GM18907 (cell line): Measurements from ENCODE around the gene RNF20.
A peak's percentile ranks its signal among the peaks of the same experiment; 100 is the strongest.
"Not testable (repeated sequence)": the region's sequence is repeated elsewhere in the genome, so short reads cannot be mapped to it uniquely, and the experiment has no call there.

Experiments
- ATAC-seq: cut with Tn5 transposase; IDR thresholded peaks from one replicate; pipeline ENCODE4 v1.9.1; 2021; ENCODE audit warnings: mild to moderate bottlenecking, moderate library complexity; ENCODE audit not compliant: unreplicated experiment

The RNF20 gene, protein sequence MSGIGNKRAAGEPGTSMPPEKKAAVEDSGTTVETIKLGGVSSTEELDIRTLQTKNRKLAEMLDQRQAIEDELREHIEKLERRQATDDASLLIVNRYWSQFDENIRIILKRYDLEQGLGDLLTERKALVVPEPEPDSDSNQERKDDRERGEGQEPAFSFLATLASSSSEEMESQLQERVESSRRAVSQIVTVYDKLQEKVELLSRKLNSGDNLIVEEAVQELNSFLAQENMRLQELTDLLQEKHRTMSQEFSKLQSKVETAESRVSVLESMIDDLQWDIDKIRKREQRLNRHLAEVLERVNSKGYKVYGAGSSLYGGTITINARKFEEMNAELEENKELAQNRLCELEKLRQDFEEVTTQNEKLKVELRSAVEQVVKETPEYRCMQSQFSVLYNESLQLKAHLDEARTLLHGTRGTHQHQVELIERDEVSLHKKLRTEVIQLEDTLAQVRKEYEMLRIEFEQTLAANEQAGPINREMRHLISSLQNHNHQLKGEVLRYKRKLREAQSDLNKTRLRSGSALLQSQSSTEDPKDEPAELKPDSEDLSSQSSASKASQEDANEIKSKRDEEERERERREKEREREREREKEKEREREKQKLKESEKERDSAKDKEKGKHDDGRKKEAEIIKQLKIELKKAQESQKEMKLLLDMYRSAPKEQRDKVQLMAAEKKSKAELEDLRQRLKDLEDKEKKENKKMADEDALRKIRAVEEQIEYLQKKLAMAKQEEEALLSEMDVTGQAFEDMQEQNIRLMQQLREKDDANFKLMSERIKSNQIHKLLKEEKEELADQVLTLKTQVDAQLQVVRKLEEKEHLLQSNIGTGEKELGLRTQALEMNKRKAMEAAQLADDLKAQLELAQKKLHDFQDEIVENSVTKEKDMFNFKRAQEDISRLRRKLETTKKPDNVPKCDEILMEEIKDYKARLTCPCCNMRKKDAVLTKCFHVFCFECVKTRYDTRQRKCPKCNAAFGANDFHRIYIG

DNA sequence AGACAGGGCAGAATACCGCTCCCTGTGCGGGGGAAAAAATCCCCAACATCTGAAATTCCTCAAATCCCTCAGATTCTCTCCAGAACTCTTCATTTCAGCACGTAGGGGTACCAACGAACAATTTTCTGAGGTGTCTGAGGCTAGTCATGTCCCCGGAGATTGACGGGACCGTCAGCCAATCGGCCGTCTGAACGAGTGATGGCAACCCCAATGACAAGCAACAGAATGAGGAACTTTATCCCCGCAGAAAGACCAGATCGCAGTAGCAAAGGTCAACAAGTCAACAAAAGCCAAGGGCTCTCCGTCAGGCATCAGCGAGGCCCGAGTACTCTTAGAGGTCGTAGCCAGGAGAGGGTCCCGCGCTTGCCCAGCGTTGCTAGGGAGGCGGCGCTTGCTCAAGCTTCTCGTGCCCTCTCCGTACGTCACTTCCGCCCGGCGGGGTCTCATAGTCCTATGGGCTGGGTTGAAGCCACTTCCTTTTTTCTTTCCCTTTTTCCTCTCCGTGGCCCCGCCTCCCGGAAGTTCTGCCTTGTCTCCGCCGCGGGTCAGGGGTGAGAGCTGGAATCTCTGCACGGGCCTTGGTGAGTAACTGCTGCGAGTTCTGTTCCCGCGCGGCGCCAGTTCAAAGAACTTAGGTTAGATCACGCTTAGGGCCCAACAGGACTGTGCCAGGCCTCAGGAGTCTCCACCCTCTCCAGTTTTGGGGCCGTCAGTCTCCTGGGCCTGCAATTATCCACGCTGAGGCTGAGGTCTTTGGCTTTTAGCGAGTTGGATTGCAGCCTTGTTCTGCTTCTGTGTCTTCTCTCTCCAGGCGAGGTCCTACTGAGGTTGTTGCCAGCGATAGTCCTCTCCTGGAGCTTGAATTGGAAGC is at the start of gene RNF20:
Gene RNF20, plus strand, starts transcription at position 520 of the 871 bp plus-strand sequence. CDS start 1,571 bp downstream, outside the sequence.
- peak; percentile 99 for ATAC-seq

DNA sequence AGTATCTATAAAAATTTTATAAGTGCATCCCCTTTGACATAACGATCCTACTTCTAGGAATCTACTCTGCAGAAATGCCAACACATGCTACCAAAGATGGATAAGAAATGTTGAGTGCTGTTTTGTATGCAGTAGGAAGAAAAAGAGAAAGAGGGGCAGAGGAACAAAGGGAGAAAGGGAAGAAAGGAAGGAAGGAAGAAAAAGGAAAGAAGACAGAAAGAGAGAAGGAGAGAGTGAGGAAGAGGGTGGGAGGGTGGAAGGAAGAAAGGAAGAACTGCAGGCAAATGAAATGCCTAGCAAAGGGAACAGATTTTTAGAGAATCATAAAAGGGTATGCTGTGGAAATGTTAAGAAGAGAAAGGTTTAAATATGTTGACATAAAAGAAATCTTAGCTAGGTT is 49.6 kb upstream of the RNF20 start:
- ATAC-seq, result no peak

DNA sequence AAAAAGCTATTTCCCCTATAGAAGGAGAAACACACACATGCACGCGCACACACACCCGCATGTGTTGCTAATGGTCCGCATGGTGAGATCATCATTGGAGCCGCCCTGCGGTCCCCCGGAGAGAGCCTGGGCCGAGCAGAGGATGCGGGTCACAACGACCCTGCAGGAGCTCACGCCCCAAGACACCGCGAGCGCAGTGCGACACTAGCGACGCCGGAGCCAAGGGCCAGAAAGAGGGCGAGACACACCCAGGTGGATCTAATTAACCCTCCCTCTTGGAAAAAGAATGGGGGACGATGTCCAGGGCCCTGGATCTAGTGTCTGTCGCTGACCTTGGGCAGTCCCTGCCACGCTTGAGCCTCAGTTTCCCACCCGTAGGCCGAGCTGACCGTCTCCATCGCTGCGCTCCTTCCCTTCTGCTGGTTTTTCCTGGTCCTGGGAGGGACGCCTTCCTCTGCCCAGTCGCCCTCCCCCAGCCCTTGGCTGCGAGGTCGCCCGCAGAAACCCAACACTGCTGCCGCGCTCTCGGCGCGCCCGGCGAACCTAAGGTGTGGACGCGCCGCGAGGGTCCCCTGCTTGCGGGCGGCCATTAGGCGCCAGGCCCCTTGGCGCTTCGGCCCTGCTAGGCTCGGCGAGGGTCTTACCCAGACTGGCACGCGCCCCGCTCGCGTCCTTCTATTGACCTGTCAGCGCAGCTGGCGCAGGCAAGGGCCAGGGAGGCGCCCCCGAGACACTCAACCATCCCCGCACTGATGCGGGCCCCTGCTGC is 47.5 kb upstream of the RNF20 start:
- ATAC-seq, result no peak

DNA sequence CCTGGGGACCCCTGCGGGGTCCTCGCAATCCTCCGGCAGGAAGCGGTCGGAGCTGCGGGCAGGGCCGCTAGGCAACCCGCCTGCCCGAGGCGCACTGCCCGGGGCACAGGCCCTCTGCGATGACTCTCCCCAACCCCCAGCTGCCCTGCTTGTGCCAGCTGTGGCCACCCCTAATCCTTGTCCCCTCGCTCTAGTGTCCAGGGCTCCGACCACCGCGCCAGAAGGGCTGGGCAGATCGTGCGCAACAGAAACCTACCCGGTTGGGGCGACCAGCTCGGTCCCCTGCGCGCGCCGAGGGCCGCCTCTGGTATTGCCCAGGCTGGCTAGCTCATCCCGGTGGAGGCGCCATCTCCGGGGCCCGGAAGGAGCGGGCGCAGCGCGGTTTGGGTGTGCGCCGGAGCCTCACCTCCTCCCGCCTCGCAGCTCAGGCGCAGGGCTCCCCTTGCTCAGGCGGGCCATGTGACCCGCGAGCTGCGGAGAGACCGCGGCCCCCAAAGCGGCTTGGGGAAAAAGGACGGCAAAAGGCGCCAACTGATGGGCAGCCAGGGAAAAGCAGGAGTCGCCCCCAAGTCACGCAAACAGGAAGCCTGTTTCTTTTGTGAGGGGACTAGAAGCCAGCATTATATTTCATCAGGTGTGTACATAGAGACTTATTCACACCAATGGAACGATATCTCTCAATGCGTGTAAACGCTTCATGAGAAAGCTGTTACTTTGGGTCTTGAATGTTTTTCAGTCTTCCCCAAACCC is 46.8 kb upstream of the RNF20 start:
- ATAC-seq, result no peak

DNA sequence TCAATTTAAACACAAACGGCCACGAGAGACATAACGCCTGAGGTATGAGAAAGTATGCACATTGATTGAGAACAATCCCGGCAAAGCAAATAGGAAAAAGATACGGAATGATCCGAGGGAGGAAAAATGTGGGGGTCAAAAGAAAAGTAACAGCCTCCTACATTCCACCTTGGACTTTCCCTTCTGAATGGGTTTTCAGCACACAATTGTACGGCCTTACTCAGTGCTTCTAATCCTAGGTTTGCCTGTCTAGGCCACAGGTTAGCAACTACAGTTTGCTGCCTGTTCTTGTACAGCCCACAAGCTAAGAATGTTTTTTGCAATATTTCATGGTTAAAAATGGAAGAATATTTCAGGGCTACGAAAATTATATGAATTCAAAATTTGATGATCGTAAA is 46.2 kb upstream of the RNF20 start:
- no peak for ATAC-seq

DNA sequence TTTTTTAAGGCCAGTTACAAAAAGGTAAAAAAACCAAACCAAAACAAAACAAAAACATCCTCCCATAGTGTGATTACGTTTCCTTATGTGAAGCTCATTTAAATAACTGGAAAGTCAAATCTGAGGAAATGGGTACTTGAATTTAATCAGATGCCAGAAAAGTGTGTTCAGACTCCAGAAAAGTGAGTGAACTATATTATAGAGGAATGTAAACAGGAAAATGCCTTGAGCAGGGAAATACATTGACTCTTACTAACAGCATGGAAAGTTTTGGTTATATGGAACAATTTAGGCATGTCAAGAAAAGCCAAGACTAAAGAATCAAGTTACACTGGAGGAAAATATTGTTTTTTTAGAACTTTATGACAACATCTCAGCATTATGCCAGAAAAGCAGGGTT is 37.8 kb upstream of the RNF20 start:
- ATAC-seq, result no peak

DNA sequence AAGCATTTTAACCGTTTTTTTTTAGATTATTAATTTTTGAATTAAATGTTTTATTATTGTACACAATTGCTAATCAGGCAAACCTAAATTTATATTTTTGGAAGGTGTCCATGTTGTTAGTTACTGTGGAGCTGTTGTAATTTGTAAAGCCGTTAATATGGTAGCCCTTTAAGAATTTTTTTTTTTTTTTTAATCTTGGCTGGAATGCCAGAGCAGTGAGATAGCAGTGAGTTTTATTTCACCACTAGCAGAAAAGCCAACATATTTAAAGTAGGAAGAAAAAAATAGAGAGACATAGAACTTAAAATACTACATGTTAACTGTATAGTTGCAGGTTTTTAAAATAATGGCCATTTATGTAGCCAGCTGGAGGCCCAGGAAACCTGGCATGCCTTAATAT is 35.3 kb upstream of the RNF20 start:
- ATAC-seq, result no peak

DNA sequence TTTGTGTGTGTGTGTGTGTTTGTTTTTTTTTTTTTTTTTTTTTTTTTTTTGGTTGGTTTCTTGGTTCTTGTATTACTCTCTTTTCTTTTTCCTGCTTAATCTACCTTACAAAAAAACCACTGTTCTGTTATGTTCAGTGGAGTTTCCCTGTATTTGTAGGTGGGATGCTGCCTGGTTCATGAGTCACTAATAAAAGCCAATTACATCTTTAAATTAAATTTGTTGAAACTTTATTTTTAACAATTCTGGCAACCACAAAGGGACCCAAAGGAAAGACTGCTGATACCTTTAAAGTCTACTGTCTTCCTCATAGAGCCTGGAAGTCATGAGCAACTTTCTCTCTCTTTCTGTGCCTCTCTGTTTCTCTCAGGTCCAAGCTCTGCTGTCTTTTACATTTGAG is 29.5 kb upstream of the RNF20 start:
- ATAC-seq, result no peak

DNA sequence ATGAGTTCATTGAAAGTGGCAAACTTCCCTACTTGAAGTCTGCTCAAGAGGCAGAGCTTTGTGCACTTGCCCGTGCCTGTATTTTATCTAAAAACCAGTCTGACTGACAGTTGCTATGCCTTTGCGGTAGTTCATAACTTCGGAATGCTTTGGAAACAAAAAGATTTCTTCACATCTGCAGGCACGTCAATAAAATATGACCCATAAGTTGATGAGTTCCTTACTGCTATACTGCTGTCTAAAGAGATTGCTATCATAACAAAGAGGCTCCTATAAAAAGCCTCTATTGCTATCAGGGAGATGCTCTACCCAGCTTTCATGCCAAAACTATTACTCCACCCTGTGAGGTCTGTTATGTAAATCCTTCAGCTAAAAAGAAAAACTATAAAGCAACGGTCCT is 25.4 kb upstream of the RNF20 start:
- ATAC-seq, result no peak

DNA sequence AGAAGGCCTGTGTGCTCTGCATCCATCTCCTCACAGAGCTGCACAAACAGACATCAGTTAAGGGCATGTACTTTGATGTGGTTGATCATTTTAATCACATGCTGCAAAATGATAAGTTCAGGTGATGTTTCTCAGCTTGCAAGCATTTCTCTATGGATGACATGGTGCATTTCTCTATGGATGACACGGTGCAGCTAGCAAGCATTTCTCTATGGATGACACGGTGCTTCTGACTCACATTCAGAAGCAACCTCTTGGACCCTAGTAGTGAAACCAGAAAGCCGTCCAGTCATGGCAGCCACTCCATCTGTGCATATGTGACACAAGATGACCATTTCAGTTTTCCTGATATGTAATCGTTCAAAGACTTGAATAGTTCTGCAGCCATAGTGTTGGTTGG is 24.1 kb upstream of the RNF20 start:
- no peak for ATAC-seq

DNA sequence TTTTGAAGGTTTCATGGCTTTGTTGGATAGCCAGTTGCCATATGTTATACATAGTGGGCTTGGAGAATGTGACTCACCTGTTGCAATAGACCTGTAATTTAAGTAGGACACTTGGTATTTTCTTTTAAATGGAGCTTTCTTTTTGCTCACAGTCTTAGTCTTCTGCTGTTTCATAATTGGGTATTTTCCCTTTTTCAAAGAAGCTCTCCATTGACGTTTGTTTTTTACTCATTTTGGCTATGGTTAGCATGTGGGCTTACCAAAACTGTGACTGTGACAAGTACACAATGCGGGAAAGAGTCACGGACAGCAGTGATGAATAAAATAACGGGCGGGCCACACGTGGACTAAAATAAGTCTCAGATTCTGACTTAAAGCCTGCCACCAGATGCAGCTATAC is 23.2 kb upstream of the RNF20 start:
- no peak for ATAC-seq

DNA sequence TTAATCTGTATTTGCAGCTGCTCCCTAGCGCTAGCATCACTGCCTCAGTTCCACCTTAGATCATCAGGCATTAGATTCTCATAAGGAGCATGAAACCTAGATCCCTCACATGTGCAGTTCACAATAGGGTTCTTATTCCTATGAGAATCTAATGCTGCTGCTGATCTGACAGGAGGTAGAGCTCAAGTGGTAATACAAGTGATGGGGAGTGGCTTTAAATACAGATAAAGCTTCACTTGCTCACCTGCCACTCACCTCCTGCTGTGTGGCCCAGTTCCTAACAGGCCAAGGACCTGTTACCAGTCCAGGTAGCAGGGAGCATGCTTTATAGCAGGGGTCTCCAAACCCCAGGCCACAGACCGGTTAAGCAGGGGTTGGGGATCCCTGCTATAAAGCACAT is 22.6 kb upstream of the RNF20 start:
- ATAC-seq, result no peak

DNA sequence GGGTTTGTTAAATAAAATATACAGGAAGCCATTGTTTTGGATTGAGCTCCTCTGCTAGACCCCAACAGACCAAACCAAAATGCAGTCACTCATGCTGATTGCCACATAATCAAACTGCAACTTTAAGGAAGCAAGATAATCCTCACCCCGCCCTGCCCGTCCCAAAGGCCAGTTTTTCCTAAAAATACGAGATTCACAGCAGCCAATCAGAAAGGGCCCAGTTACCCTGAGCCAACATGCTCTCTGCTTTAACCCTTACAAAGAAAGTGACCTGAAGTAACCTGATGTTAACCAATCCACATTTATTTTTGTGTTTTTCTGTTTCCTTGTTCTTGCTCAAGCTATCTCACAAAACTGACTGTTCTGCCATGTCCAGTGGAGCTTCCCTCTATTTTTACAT is 21.5 kb upstream of the RNF20 start:
- ATAC-seq, result no peak

DNA sequence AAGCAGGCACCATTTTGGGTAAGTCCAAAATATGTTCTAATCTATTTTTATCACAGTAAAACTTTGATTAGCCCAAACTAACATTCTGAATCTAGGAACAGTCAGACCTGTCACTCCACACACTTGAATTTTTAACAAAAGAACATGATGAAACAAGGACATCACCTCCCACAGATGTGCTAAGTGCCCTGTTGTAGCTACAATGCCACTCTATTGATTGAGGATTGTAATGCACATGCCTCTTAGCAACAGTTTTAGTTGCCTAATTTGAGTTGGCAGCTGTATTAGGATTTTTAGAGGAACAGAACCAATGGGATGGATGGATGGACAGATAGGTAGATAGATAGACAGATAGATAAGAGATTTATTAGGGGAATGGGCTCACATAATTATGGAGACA is 20.3 kb upstream of the RNF20 start:
- ATAC-seq, result no peak

DNA sequence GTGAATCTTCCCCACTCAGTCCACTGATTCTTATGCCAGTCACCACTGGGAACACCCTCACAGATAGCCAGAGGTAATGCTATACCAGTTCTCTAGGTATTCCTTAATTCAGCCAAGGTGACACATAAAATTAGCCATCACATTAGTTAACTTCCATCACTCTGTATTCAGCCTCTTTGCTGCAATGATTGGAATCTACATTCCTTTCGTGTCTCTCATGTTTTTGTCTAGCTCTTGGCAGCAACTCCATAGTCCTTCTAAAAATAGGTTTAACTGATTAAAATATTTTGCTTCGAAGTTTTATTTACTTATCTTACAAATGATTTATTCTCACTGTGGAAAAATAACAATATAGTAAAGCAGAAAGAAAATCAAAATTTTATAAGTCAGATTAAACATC is 19.6 kb upstream of the RNF20 start:
- ATAC-seq, result no peak

DNA sequence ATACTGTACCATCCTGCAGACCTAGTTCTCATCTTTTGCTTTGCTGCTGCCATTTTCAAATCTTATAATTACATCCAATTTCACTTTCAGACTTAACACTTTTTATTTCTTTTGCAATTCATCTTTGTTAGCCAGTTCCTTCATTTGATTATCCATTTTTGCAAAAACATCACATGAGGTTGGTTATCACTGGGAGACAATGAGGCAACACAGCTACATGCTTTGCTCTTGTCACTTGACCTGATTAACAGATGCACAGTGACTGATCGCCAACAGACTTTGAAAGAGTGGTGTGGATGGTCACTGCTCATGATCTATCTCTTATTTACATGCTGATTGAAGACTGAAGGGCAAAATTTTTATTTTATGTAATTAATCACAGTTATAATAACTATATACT is 17.0 kb upstream of the RNF20 start:
- ATAC-seq, result no peak

DNA sequence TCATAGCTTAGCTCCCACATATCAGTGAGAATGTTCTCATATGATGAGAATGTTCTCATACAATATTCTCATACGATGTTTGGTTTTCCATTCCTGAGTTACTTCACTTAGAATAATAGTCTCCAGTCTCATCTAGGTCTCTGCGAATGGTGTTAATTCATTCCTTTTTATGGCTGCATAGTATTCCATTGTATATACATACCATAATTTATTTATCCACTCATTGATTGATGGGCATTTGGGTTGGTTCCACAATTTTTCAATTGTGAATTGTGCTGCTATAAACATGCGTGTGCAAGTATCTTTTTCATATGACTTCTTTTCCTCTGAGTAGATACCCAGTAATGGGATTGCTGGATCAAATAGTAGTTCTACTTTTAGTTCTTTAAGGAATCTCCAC is 15.2 kb upstream of the RNF20 start:
- ATAC-seq, result not testable (repeated sequence)

DNA sequence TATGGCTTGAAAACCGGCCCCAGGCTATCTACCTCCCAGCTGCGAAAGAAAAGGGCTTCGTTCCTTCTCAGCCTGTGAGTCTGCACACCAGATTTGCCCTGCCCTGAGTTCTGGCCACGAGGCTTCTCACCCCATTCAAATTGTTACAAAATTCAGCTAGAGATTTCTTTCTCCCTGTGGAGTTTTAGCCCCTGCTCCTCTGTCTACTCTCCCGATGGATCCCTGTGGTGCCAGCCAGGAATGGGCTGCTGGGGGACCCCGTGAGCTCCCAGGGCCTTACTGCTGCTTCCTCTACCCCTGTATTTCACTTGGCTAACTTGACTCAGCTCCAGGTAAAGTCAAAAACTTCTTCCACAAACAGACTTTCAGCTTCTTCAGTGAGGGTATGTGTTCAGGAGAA is 9.3 kb upstream of the RNF20 start:
- no peak for ATAC-seq

DNA sequence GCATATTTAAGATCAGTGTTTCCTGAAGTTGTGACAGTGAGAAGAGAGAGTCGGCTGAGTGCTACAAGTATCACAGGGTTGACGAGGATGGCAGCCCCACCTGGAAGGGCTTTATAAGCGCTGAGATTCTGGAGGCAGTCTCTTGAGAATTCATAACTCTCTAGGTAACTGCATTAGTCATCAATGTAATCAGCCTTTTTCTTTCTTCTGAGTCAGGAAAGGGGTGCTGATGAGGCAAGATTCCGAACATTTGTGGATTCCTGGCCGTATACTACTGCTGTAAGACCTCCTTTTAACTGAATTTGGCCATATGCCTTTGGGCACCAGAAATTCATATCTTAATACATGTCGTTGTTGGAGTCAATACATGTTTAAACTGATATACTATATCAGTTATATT is 6.6 kb upstream of the RNF20 start:
- no peak for ATAC-seq

DNA sequence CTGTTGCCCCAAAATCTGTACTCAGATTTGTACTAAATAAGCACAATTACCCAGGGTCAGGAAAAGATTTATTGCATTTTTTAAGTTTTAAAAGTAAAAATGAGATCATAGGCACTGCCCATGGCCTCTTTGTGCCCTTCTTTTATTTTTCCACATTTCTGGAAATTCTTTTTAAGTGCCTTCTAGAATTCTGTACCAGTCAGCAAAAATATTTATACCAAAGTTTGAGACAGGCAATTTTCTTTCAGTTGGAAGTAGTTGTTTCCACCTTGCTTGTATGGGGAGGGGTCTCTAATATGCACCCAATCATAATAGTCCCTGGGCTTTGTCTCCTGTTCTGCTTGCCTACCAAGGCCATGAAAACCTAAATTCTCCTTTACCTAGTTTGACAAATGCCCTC is 5.6 kb upstream of the RNF20 start:
- ATAC-seq, result no peak
